Measurements from ENCODE around the gene LETMD1.

GRCh38 chr12:51036279-51036678 is 11.8 kb upstream of the LETMD1 start:
- no peak for TF ChIP-seq CTCF (conservative IDR thresholded peaks at IDR 0.05; ENCODE audit: low read length)
- TF ChIP-seq EZH2phosphoT487 (IDR thresholded peaks at IDR 0.05; ENCODE audit: borderline replicate concordance, low read depth, low read length), result no peak
